ENCODE data around the gene UTS2. TPM values are rescaled to one million over a fixed set of nuclear protein-coding genes. Genes with fewer than 3 reads are reported as not detected.

The UTS2 gene
- total RNA-seq, 1 experiment from 2014 or later, result not detected

DNA sequence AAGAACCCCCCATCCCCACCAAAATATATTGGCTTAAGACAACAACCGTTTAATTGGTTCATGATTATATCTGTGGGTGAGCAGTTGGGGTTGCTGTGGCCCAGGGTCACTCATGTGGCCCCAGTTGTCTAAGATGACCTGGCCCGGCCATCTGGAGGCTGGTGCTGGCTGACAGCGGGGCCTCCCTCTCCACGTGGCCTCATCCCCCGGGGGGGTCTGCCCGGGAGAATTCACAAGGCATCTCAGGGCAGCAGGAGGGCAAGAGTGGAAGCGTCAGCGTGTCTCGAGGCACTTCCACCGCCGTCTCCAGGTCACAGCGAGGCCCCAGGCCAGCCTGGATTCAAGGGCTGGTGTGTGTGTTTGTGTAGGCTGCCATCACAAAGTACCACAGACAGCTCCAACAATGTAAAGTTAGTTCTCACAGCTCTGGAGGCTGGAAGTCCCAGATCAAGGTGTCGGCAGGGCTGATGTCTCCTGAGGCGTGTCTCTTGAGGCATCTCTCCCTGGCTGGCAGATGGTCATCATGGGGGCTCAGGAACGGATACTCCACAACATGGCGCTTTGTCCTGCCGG lies 11.0 kb upstream of the UTS2 start:
- no peak for DNase-seq (ENCODE audit: low spot score)

DNA sequence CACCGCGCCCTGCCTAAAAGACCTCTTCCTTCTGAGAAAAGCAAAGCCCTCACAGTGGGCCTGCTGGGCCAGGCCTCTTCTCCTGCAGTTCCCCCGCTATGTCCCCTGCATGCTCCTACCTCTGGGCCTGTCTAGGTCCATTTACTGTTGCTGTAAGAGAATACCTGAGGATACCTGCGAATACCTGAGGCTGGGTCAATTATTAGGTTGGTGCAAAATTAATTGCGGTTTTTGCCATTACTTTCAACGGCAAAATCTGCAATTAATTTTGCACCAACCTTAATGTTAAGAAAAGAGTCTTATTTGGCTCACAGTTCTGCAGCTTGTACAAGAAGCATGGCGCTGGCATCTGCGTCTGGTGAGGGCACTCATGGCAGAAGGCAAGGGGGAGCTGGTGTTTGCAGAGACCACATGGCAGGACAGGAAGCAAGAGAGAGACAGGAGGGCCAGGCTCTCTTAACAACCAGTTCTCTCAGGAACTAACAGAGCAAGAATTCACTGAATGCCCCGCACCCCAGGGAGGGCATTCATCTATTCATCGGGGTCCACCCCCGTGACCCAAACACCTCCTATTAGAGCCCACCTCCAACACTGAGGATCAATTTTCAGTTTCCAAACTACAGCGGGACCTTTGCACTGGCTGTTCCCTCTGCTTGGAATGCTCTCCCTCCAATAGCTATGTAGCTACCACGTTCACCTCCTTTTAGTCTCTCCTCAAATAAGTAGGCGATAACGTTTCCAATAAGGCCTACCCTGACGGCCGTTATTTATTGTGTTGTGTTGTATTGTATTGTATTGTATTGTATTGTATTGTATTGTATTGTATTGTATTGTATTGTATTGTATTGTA lies 9.6 kb upstream of the UTS2 start:
- DNase-seq (ENCODE audit: low spot score), result no peak

DNA sequence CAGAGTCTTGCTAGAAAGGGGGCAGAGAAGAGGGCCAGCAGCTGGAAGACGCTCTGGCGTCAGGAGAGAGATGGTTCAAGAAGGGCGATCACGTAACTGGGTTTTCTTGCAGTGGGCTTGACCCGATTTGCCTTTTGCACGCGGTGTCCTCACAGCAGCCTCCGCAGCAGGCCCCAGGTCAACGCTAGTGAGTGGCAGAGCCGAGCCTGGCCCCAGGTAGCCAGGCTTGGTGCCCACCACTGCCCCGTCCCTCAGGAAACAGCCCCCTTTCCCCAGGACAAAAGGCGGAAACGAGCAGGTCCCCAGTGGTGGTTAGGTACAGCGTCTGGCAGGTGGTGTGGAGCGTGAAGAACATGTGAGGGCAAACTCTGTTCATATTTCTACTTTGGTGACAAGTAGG lies 8.6 kb upstream of the UTS2 start:
- no peak for DNase-seq (ENCODE audit: low spot score)

DNA sequence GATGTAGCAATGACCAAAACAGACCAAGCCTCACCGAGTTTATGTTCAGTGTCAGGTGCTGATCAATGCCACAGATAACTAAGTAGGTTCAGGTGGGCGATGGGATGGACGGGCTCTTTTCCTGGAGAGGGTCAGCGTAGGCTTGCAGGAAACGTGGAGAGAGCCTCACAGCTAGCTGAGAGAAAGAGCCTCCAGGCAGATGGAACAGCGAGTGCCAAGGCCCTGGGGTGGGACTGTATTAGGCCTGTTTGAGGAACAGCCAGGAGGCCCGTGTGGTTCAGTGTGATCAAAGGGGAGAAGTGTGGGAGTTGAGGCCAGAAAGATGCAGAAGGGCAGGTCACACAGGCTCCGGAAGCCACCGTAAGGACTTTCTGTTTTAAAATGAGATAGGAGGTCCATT lies 7.3 kb upstream of the UTS2 start:
- no peak for DNase-seq (ENCODE audit: low spot score)

DNA sequence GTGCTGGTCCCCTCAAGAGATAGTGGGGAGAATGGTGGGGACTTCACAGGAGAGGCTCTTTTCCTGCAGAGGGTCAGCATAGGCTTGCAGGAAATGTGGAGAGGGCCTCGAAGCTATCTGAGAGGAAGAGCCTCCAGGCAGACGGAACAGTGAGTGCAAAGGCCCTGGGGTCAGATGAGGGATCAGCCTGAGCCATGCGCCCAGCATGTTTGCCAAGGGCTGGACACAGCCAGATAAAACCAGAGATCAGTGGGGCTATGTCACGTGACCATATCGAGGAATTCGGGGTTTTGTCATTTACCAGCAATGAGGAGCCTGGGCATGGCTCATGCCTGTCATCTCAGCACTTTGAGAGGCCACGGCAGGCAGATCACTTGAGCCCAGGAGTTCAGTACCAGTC lies 6.5 kb upstream of the UTS2 start:
- no peak for DNase-seq (ENCODE audit: low spot score)

DNA sequence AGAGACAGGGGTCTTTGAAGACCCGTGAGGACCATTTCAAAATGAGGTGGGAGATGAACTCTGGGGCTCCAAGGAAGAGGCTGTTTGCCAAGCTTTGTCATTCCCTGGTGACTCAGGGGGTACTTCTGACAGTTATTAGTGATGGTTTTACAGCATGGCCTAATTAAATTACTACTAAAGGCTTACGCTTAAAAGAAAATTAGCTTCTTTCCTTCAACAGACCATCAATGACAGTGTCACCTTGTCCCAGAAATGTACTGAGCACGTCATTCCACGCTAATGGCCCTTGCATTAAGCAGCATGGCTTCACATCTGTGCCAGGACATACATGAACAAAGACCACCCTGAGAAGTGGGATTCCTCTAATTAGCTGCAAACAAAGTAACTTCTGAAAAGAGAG lies 5.1 kb upstream of the UTS2 start:
- no peak for DNase-seq (ENCODE audit: low spot score)

DNA sequence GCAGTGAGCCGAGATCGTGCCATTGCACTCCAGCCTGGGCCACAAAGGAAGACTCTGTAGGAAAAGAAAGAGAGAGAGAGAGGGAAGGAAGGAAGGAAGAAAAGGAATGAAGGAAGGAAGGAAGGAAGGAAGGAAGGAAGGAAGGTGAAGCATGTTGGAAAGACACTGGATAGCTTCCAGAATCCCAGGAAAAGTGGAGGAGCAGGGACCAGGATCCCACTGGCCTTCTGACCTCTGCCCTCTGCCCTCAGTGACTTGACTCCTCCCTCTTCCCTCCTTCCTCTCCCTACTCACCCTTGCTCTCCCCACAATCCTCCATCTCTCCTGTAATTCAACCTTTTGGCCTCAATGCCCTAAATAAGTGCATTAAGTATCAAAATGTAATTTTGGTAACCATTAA lies 4.1 kb upstream of the UTS2 start:
- no peak for DNase-seq (ENCODE audit: low spot score)

DNA sequence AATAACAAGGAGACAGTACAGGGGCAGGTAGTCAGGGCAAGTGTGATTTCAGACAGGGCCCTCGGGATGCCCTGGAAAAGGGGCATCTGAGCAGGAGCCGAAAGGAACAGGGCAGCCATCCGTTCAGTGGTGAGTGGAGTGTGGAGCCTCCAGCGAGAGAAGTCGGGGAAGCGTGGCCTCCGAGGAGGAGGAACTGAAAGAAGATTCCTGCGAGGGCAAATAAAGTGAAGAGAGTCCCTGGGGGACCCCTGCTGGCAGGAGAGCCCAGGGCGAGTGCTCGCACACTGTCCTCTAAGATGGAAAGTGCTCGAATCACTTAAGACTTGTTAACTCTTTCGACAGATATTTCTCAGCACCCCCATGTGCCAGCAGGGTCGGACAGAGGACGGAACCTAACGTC lies 3.5 kb upstream of the UTS2 start:
- DNase-seq (ENCODE audit: low spot score), result no peak

DNA sequence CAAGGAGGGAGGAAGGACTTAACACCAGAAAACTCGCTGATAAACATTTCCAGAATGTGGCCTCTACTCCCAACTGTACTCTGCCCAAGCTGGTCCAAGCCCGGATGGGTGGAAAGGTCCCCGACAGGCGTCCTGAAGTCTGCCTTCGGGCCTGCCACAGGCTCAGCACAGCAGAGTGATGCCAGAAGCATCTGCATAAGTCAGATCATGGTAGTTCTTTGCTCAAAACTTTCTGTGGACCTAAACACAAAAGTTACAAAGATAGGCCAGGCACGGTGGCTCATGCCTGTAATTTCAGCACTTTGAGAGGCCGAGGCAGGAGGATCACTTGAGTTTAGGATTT lies 790 bp upstream of the UTS2 start:
- no peak for DNase-seq (ENCODE audit: low spot score)

DNA sequence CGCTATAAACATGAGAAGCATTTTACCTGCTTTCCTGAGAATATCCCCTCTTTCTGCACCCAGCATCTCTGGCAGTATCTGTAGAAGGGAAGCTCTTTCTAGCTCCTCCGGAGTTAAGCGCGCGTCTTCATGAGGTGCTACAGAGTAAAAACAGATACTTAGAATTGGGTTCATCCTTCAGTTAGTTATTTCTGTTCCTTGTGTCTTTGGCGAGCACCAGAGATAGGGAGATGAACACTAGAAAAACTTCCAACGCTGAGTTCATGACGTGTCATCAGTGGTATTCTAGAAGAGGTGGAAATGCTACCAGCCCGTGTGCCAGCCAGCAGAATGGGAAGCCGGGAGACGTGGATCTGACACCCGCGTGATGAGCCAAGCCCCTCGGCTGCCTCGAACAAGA lies 2.1 kb downstream of the UTS2 start:
- DNase-seq (ENCODE audit: low spot score), result no peak

DNA sequence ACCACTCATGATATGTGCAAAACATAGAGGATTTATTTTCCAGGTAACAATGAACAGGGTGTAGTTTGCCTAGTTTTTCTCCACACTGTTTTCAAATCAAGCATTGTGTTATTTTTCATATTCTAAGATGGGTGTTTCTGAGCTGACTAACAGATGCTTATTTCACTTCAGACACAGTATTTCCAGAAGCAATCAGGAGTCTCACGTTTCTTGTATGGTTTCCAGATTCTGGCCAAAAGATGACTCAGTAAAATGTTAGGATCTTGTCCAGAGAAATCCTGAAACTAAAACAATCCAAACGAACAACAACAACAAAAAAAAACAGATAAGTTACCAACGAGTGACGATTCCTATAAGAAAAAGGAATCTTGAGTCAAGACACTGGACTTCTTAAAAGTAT lies 5.3 kb downstream of the UTS2 start:
- DNase-seq (ENCODE audit: low spot score), result peak; percentile 11

DNA sequence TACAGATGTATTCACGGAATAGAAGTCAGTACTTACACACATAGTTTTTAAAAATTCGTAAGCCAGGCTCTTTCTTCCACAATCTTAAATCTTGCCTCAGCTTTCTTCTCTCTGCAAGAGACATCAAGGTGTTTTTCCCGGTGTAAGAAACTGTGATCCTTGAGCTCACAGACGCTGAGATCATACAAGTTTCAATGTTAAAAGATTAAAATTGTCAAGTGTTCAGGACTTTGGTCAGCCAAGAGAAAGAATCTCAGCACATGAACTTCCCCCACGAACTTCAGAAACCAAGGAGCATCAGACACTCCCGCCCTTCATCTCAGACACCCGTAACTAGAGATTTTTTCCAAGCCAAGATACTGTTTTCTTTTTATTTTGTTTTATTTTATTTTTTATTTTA lies 6.2 kb downstream of the UTS2 start:
- no peak for DNase-seq (ENCODE audit: low spot score)

DNA sequence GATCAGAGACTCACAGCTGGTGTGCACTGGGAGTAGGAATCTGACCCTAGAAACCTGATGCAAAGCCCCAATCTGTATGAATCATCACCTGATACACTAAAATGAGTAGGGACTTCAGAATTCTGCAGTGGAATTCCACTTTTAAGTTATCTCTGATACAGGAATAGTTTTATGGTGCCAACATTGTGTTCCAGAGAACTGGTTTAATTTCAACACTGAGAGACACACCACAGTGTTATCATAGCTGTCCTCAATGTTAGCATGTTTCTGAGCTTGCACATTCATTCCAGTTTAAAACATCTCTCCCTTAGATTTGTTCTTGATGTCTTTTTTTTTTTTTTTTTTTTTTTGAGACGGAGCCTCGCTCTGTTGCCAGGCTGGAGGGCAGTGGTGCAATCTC lies 7.1 kb downstream of the UTS2 start:
- DNase-seq (ENCODE audit: low spot score), result no peak

DNA sequence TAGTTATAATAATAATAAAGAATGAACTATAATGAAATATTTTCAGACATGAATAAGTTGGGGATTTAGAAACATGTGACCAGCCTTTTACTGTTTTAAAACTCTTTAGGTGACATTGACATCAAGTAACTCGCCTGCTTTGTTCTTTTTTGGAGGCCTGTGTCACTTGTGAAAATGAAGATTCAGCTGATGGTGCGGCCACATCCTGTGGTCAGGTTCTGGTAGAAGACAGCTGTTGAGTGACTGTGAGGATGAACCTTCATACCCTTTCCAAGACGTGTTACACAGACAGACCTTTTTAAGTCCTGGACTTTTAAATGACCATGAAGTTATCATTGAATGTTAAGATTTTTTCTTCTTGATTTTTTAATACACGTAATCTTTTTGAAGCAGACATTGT lies 10.3 kb downstream of the UTS2 start:
- DNase-seq (ENCODE audit: low spot score), result no peak

DNA sequence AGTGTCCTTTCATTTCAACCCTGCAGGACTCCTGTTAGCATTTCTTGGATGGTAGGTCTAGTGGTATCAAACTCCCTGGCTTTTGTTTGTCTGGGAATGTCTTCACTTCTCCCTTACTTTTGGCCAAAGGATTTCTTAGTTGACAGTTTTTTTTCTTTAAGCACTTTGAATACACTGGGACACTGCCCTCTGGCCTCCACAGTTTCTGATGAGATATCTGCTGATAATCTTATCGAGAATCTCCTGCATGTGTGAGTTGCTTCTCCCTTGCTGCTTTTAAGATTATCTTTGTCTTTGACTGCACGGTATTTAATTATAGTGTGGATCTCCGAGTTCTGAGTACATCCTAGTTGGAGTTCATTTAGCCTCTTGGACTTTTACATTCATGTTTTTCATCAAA lies 13.3 kb downstream of the UTS2 start:
- DNase-seq (ENCODE audit: low spot score), result no peak

DNA sequence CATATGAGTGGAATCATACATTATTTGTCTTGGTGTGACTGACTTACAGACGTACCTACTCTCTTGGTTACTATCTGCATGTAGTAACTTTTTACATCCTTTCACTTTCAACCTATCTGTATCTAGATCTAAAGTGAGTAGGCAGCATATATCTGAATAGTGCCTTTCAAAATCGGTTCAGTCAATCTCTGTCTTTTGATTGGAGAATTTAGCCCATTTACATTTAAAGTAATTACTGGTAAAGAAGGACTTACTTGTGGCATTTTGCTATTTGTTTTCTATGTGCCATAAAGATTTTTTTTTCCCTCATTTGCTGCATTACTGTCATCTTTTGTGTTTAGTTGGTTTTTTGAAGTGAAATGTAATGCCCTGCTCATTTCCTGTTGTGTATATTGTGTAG lies 14.2 kb downstream of the UTS2 start:
- DNase-seq (ENCODE audit: low spot score), result no peak

DNA sequence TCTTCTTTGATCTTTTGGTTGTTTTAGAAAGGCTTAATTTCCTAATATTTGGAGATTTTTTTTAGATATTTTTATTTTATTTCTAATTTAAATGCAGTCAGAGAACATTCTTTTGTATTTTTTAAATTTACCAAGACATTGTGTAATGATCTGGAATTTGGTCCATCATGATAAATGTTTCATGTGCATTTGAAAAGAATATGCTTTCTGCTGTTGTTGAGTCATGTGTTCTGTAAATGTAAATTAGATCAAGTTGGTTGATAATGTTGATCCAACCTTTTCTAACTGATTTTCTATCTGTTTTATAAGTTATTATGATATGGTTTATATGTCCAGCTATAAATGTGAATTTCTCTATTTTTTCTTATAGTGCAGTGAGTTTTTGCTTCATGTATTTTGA lies 19.8 kb downstream of the UTS2 start:
- no peak for DNase-seq (ENCODE audit: low spot score)

DNA sequence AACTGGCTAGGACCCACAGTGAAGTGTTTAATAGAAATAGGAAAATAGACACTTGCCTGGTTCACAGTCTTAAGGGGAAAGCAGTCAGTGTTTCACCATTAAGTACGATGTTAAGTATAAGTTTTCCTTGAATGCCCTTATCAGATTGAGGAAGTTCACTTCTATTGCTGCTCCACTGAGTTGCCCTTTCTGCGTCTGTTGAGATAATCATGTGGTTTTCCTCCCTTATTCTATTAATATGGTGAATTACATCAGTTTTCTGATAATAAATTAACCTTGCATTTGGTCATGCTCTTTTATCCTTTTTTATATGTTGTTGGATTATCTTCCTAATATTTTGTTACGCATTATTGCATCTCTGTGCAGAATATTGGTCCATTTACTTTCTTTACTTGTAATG lies 21.4 kb downstream of the UTS2 start:
- DNase-seq (ENCODE audit: low spot score), result no peak

DNA sequence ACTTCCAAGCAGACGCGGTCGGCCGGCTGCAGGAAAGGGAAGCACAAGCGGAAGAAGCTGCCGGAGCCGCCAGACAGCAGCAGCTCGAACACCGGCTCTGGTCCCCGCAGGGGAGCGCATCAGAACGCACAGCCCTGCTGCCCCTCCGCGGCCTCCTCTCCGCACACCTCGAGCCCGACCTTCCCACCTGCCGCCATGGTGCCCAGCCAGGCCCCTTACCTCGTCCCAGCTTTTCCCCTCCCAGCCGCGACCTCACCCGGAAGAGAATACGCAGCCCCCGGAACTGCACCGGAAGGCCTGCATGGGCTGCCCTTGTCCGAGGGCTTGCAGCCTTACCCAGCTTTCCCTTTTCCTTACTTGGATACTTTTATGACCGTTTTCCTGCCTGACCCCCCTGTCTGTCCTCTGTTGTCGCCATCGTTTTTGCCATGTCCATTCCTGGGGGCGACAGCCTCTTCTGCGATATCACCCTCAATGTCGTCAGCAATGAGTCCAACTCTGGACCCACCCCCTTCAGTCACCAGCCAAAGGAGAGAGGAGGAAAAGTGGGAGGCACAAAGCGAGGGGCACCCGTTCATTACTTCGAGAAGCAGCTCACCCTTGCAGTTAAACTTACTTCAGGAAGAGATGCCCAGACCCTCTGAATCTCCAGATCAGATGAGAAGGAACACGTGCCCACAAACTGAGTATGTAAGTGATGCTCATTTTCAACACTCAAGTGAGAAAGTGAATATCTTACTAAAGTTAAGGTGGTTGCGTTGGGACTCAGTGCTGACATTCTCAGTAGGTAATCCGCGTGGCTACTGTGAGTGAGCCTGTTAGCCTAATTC lies 25.5 kb downstream of the UTS2 start:
- no peak for DNase-seq (ENCODE audit: low spot score)

DNA sequence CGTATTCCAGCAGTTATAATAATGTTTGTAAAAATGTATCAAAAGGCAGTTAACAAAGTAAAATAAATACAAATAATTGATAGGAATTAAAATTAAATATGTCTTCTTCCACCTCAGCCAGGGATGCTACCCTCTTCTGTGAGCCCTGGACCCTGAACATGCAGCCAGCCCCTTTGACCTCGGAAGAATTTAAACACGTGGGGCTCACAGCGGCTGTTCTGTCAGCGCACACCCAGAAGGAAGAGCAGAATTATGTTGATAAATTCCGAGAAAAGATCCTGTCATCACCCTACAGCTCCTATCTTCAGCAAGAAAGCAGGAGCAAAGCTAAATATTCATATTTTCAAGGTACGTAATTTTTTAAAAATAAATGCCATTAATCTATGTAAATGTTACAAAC lies 26.5 kb downstream of the UTS2 start:
- DNase-seq (ENCODE audit: low spot score), result no peak

DNA sequence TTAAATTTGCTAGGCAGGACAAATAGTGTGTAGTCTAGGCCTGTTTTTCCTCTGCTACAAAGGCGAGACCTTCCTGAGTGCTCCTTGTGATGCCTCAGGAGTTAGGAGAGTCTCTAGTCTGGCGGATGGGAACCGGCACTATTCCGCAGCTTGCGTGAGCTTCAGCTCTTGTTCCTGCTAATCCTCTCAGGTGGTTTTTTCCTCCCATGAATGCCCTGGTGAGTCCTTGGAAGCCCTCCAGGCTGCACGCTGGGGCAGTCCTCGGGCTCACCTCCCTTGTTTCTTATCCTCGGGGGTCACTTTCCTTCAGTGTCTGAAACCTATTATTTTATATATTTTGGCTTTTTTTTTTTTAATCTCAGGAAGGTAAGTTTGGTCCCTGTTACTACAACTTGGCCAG lies 28.2 kb downstream of the UTS2 start:
- DNase-seq (ENCODE audit: low spot score), result no peak

DNA sequence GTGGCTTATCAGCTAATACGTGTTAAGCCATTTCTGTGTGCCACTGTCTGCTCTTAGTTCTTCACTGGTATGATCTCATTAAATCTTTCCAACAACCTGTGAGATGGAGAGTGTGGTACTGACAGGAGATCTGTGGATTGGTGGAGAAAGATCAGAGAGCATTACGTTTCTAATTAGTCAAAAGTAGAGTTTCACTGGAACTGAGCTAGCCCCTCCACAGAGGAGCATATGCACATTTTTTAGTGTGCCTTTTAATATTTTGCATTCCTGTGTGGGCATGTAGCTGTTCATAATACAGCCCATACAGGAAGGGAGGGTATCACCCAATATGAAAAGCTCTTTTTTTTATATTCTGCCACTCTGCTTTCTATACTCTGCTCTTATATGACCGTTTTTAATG lies 31.6 kb downstream of the UTS2 start:
- no peak for DNase-seq (ENCODE audit: low spot score)

Measured in H4 (cell line).